GM21723 (cell line): ENCODE data around the gene NXPH2.

Experiments
- ATAC-seq: cut with Tn5 transposase; IDR thresholded peaks from one replicate; pipeline ENCODE4 v1.9.1; 2021; ENCODE audit warnings: mild to moderate bottlenecking, moderate library complexity; ENCODE audit not compliant: unreplicated experiment

The NXPH2 gene

GRCh38 chr2:138640921-138641676 lies 139.1 kb downstream of the NXPH2 start:
- no peak for ATAC-seq

DNA sequence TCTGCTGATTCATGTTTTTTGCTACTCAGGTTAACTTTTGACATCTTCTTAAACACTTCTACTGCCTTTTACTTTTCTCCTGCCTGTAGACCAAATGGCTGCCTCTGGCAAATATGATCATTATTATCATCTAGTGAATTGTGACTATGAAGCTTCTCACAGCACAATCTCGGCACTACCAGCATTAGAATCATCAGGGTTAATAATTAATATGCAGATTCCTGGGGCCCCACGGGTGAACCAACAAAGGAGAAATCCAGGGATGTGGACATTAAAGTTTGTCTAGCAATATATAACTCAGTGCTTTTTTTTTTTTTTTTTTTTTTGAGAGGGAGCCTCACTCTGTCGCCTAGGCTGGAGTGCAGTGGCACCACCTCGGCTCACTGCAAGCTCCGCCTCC lies 142.5 kb downstream of the NXPH2 start:
- ATAC-seq, result no peak

- ATAC-seq, result no peak
These were observed 143.1 kb downstream of the NXPH2 start for GRCh38 chr2:138637061-138637460.

GRCh38 chr2:138633049-138633448 lies 147.1 kb downstream of the NXPH2 start:
- ATAC-seq, result no peak

DNA sequence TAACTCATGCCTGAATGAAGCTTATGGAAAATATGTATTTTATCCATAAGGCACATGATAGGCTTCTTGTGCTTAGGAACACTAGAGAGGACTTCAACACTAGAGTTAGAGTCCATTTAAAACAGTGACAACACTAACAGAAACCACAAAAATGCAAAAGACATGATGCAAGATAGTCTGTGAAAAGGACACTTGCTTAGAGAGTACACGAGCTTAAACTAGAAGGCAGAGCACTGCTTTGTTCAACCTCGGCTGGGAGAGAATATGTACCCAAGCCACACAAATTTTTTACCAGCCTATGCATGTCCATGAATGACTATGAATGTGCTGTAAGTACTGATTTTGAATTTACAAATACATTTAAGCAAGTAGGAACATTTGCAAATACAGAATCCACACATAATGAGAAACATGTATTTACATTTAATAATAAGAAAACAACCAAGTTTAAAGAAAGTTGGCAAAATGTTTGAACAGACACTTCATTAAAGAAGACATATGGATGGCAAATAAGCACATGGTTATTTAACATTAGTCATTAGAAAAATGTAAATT lies 148.0 kb downstream of the NXPH2 start:
- ATAC-seq, result no peak

DNA sequence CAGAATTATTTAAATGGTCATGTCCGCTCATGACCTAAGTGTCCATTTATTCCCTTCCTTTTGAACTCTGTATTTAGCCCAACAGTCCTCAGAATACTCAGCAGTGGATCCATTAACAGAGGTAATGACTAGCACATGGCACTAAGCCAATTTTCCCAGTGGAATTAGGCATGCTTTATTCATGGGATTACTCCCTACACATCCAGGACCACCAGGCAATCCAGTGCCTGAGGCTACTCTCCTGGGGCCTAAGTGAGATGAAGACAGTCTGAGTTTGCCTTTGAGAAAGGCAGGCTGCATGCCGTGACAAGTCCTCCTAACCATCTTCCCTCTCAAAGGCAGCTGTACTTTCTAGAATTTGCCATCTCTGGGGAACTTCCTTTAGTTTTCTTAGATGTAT lies 150.0 kb downstream of the NXPH2 start:
- no peak for ATAC-seq

DNA sequence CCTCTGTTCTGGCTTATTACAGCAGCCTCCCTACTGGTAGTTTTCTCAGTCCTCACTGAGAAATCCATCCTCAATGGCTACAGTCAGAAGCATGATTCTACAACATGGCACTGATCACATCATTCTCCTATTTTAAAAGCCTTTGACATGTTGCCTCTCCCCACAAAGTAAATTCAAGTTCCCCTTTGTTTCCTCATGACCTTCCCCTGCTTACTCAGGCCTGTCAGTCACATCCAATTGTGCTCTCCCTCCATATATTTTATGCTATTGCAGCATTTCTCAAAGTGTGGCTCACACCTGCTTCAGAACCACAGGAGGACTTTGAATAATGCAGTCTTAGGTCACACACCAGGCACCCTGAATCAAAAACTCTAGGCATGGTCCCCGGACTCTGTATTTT lies 154.0 kb downstream of the NXPH2 start:
- no peak for ATAC-seq

GRCh38 chr2:138622613-138623012 lies 157.6 kb downstream of the NXPH2 start:
- ATAC-seq, result peak; percentile 65

GRCh38 chr2:138621139-138621538 lies 159.1 kb downstream of the NXPH2 start:
- ATAC-seq, result no peak

DNA sequence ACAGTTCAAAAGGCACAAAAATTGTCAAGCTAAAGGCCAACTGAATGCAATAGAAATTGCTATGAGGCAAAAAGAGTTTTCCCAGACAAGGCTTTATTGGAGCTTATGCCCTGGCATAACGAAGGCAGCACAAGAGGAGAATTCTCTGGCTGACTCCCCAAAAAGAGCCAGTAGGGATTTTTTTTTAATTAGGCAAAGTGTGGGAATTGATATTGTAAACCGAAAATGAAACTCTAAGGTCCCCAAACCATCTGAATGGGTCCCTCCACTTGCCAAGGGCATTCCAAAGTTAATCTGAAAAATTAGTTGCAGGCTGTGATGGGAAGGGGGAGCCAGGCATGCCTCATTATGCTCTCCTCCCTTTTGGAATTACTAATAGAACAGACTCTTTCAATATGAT lies 159.8 kb downstream of the NXPH2 start:
- no peak for ATAC-seq
